Sciatic nerve (tissue), 2 donors: Measurements from ENCODE around the gene RAB11FIP5. TPM values are rescaled to one million over a fixed set of nuclear protein-coding genes. Genes with fewer than 3 reads are reported as not detected.
A peak's percentile ranks its signal among the peaks of the same experiment; 100 is the strongest.

Source experiments
- ATAC-seq: fragments of 200-7000 bp; cut with Tn5 transposase; one replicate; pipeline ENCODE4 v1.9.1; 2020; ENCODE audit warnings: mild to moderate bottlenecking, moderate library complexity
- DNase-seq: peaks from one replicate; pipeline ENCODE4 v3.0.0-alpha.2; 2020; ENCODE audit warnings: low spot score
- intact Hi-C: fragments of 100-400 bp; cut with DNase I; formaldehyde crosslinking; loops from one replicate; pipeline ENCODE4 v1.14.2; 2022
- total RNA-seq: library from RNA; stranded (reverse); fragmentation: NEBNext Ultra II Directional; extraction: Animal tissue kit (Norgen Biotek cat#: 25700); gene quantifications from one replicate; pipeline ENCODE4 v1.2.1, GENCODE V29; 2021
- donor health status: DM: no; HTN: no; CAD: no.
- donor health status: DM: no; HTN: no; CAD: no.

Gene RAB11FIP5
- total RNA-seq, 1 donor from 2014 or later, result 40.3 TPM

GRCh38 chr2:73089270-73090030 lies 23.3 kb downstream of the RAB11FIP5 start:
- intact Hi-C loops, result loop anchor here (2.0 kb wide), 1 partner anchor 67 kb away; no protein-coding TSS in a partner anchor
- DNase-seq, result no peak
- peak; percentile 84 for ATAC-seq

DNA sequence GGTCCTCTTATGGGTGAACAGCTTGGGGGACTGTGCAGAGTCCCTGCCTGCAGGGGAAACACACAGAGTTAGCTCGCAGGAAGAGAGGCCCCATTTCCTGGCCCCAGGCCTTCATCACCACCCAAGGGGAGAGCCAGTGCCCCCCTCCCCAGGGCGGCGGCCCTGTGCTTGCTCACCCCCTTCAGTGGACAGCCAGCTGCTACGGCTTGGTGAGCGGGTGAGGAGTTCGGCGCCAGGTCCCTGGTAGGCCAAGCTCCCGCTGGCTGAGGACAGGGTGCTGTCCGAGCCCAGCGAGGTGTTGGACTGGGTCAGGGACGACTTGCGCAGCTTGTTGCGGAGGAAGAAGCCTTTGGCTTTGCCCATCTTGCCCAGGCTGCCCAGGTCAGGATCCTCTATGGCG lies 24.0 kb downstream of the RAB11FIP5 start:
- ATAC-seq, result no peak
- DNase-seq, result no peak
- intact Hi-C loops, result loop anchor here (2.0 kb wide), 1 partner anchor 68 kb away; no protein-coding TSS in a partner anchor

DNA sequence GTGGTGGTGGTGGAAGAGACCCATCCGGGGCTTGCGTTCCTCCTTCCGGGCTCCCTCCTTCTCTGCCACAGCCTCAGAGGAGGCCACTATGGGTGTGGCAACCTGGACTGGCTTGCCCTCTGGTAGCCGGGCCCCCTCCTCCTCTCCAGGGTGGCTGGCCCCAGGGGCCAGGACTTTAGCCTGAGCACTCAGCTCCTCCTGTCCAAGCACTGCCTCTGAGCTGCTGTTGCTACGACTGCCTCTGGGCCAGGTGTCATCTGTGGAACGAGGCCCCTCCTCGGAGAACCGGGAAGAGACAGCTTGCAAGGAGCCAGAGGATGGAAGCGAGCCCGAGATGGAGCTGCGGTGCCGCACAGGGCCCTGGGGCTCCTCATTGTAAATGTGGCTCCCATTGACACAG lies 24.5 kb downstream of the RAB11FIP5 start:
- DNase-seq (no peak), ATAC-seq (no peak)
- intact Hi-C loops, result loop anchor here (2.0 kb wide), 1 partner anchor 69 kb away; no protein-coding TSS in a partner anchor

DNA sequence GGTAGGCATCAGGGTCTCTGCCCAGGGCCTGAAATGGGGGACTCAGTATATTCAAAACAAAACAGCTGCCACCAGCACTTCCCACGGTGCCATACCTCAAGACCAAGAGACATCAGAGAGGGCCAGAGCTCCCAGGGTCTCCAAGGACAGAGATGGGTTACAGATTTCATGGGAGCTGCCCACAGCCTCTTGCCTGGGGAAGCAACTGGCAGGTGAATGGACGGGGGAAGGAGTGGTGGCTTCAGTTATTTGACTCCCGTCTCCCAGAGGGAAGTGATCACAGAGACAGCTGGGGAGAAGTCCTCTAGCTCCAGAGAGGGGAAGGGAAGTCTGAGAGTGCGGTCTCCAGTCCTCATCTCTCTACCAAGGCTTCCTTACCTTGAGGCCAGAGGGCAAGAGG lies 25.4 kb downstream of the RAB11FIP5 start:
- no peak for DNase-seq
- intact Hi-C loops, result no loop called here
- ATAC-seq, result no peak

- DNase-seq (peak; percentile 91), ATAC-seq (peak; percentile 82)
- intact Hi-C loops, result no loop called here
Measured at GRCh38 chr2:73085691-73086090, 27.1 kb downstream of the RAB11FIP5 start.

GRCh38 chr2:73084971-73085370 lies 27.8 kb downstream of the RAB11FIP5 start:
- intact Hi-C loops, result no loop called here
- no peak for DNase-seq
- ATAC-seq, result no peak

GRCh38 chr2:73083886-73084800 lies 28.6 kb downstream of the RAB11FIP5 start:
- DNase-seq (no peak), ATAC-seq (no peak)
- intact Hi-C loops, result no loop called here

GRCh38 chr2:73082523-73083410 lies 30.0 kb downstream of the RAB11FIP5 start:
- ATAC-seq, result no peak
- intact Hi-C loops, result no loop called here
- no peak for DNase-seq

DNA sequence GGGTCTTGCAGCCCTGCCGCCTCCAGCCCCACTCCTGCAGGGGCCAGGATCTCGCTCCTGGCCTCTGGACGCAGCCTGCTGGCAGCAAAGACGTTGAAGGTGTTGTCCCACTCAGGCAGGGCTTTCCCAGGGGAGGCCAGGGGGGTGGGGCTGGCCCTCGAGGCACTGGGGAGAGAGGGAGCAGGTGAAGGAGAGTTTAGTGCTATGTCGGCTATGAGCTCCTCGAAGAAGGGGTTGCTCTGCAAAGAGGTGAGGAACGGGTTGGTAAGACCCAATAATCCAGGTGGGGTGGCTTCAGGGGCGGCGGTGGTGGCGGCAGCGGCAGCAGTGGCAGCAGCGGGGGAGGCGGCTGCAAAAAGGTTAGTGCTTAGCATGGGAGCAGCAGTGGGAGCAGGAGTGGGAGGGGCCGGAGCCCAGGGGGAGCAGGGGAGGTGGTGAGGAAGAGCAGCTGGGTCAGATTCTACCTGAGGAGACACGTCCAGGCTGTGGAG lies 31.5 kb downstream of the RAB11FIP5 start:
- DNase-seq, result no peak
- intact Hi-C loops, result no loop called here
- ATAC-seq, result no peak

GRCh38 chr2:73080321-73081131 lies 32.2 kb downstream of the RAB11FIP5 start:
- DNase-seq (no peak), ATAC-seq (no peak)
- intact Hi-C loops, result no loop called here

- no peak for ATAC-seq
- intact Hi-C loops, result no loop called here
- no peak for DNase-seq
Measured at GRCh38 chr2:73079636-73080035, 33.1 kb downstream of the RAB11FIP5 start.

GRCh38 chr2:73078457-73079411 lies 34.0 kb downstream of the RAB11FIP5 start:
- DNase-seq (no peak), ATAC-seq (no peak)
- intact Hi-C loops, result no loop called here

DNA sequence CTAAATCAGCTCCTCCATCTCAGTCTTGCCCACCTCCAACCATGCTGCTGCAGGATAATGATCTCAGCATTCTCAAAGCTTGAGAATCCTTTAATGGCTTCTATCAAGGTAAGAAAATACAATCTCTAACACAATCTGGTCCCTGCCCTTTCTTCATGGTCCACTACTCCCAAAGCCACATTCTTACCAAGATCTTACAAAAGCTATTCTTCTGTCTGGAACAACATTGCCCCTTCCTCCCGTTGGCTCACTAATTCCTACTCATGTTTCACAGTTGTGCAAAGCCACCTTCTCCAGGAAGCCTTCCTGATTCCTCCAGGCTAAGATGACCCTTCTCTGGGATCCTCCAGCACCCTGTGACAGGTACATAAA lies 35.3 kb downstream of the RAB11FIP5 start:
- intact Hi-C loops, result no loop called here
- no peak for ATAC-seq
- no peak for DNase-seq

DNA sequence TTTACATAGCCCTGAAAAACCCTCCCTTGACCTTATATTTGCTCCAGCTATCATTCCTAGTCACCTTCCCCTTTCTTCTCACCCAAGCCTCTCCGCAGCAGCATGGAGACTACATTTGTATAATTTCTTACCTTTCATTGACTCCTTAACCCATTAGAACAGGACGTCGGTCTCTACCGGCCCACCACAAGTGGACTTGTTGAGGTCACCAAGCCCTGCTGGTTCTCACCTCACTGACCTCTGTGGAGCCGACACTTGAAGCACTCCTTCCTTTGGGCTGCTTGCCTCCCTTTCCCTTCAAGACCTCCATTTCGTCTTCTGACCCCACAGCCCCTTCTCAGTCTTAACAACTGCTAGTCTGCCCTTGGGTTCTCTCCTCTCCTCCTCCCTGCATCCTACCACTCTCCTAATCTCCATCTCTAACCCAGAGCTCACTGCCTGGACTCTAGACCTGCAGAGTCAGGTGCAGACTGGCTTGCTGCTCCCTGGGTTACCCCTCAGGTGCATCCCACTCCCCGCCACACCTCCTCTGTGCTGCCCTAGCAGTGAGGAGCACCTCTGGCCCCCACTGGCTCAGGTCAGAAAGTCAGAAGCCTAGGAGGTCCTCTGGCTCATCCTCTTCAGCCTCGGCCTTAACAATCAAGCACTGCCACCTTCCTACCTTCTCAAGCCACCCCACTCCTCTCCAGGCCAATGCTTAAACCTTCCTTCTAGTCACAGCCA lies 35.9 kb downstream of the RAB11FIP5 start:
- no peak for DNase-seq
- ATAC-seq, result no peak
- intact Hi-C loops, result no loop called here

- DNase-seq, result no peak
- ATAC-seq, result peak; percentile 14
- intact Hi-C loops, result no loop called here
Measured at GRCh38 chr2:73075477-73076373, 37.0 kb downstream of the RAB11FIP5 start.
